Endothelial cell of hepatic sinusoid (primary cell): ENCODE measurements around the gene SLC12A4.
"Not testable (repeated sequence)": the region's sequence is repeated elsewhere in the genome, so short reads cannot be mapped to it uniquely, and the experiment has no call there.

Experiments used
- in situ Hi-C: cut with HindIII; loops from 2 replicates; pipeline ENCODE4 v1.10.0; 2017; ENCODE audit warnings: low sequenced_read_pairs

SLC12A4 gene

GRCh38 chr16:67968400-67969253, at the start of gene SLC12A4:
TSS of gene SLC12A4 (minus strand) at chr16:67968637. CDS start at chr16:67968553, 84 bp downstream.
- in situ Hi-C loops, result no loop called here

GRCh38 chr16:68015681-68016080, 47.2 kb upstream of the SLC12A4 start, which contains the start of gene DPEP2NB:
TSS of gene DPEP2NB (minus strand) at chr16:68015911. CDS start at chr16:68015770, 141 bp downstream.
- in situ Hi-C loops, result no loop called here

GRCh38 chr16:68013440-68013839, 45.0 kb upstream of the SLC12A4 start:
- in situ Hi-C loops, result no loop called here

- in situ Hi-C loops, result loop anchor here (10.0 kb wide), 1 partner anchor 125 kb away; the partner anchor contains the start of gene NRN1L
Observed at GRCh38 chr16:68009872-68010271, 41.4 kb upstream of the SLC12A4 start.

GRCh38 chr16:68009157-68009735, 40.8 kb upstream of the SLC12A4 start:
- in situ Hi-C loops, result loop anchor here (10.0 kb wide), 1 partner anchor 124 kb away; the partner anchor contains the start of gene NRN1L

- in situ Hi-C loops, result loop anchor here (10.0 kb wide), 1 partner anchor 121 kb away; the partner anchor contains the start of gene NRN1L
Observed at GRCh38 chr16:68005786-68006286, 37.4 kb upstream of the SLC12A4 start.

- in situ Hi-C loops, result loop anchor here (10.0 kb wide), 1 partner anchor 120 kb away; the partner anchor contains the start of gene NRN1L
Observed at GRCh38 chr16:68005211-68005610, 36.8 kb upstream of the SLC12A4 start.

- in situ Hi-C loops, result loop anchor here (10.0 kb wide), 1 partner anchor 118 kb away; the partner anchor contains the start of gene NRN1L
Observed at GRCh38 chr16:68003031-68003430, 34.6 kb upstream of the SLC12A4 start.

GRCh38 chr16:68000450-68000849, 32.0 kb upstream of the SLC12A4 start:
- in situ Hi-C loops, result loop anchor here (10.0 kb wide), 1 partner anchor 116 kb away; the partner anchor contains the start of gene NRN1L

GRCh38 chr16:67999985-68000384, 31.5 kb upstream of the SLC12A4 start:
- in situ Hi-C loops, result loop anchor here (10.0 kb wide), 1 partner anchor 115 kb away; the partner anchor contains the start of gene NRN1L

- in situ Hi-C loops, result not testable (repeated sequence)
Observed at GRCh38 chr16:67998779-67999688, 30.6 kb upstream of the SLC12A4 start, which contains the start of gene DPEP2. TSS of gene DPEP2 (minus strand) at chr16:67999484. CDS start at chr16:67993212, 6,272 bp downstream.

- in situ Hi-C loops, result not testable (repeated sequence)
Observed at GRCh38 chr16:67998231-67998778, 29.9 kb upstream of the SLC12A4 start.

GRCh38 chr16:67996666-67997065, 28.2 kb upstream of the SLC12A4 start:
- in situ Hi-C loops, result no loop called here

GRCh38 chr16:67995423-67995822, 27.0 kb upstream of the SLC12A4 start:
- in situ Hi-C loops, result no loop called here

- in situ Hi-C loops, result not testable (repeated sequence)
Observed at GRCh38 chr16:67994040-67994408, 25.6 kb upstream of the SLC12A4 start.

- in situ Hi-C loops, result no loop called here
Observed at GRCh38 chr16:67993207-67994039, 25.0 kb upstream of the SLC12A4 start.

- in situ Hi-C loops, result no loop called here
Observed at GRCh38 chr16:67992661-67993206, 24.3 kb upstream of the SLC12A4 start.

GRCh38 chr16:67990018-67990386, 21.6 kb upstream of the SLC12A4 start:
- in situ Hi-C loops, result no loop called here
